HG03175 (cell line): ENCODE measurements around the gene SYCE3.
"Not testable (repeated sequence)": the region's sequence is repeated elsewhere in the genome, so short reads cannot be mapped to it uniquely, and the experiment has no call there.

ENCODE experiments used
- ATAC-seq: cut with Tn5 transposase; IDR thresholded peaks from one replicate; pipeline ENCODE4 v1.9.1; 2021; ENCODE audit warnings: mild to moderate bottlenecking, moderate library complexity; ENCODE audit not compliant: unreplicated experiment

The SYCE3 gene

GRCh38 chr22:50562523-50563412 is at the start of gene SYCE3:
Gene SYCE3, minus strand, starts transcription at chr22:50562919. Its CDS starts 6,514 bp downstream, at chr22:50556405.
- ATAC-seq = peak; percentile 91

GRCh38 chr22:50612168-50612527 is 49.4 kb upstream of the SYCE3 start:
- no peak for ATAC-seq

GRCh38 chr22:50611341-50612060 is 48.8 kb upstream of the SYCE3 start:
- no peak for ATAC-seq

- no peak for ATAC-seq
These were observed 47.9 kb upstream of the SYCE3 start for GRCh38 chr22:50610581-50610980.

- ATAC-seq = no peak
These were observed 47.3 kb upstream of the SYCE3 start for GRCh38 chr22:50610041-50610451.

- no peak for ATAC-seq
These were observed 46.9 kb upstream of the SYCE3 start for GRCh38 chr22:50609599-50609998.

GRCh38 chr22:50608996-50609395 is 46.3 kb upstream of the SYCE3 start:
- no peak for ATAC-seq

GRCh38 chr22:50608058-50608840 is 45.5 kb upstream of the SYCE3 start:
- not testable (repeated sequence) for ATAC-seq

GRCh38 chr22:50607659-50608020 is 44.9 kb upstream of the SYCE3 start:
- ATAC-seq = no peak

GRCh38 chr22:50606946-50607658 is 44.4 kb upstream of the SYCE3 start:
- ATAC-seq = no peak

- no peak for ATAC-seq
These were observed 43.6 kb upstream of the SYCE3 start for GRCh38 chr22:50606165-50606945.

GRCh38 chr22:50605613-50606074 is 42.9 kb upstream of the SYCE3 start:
- no peak for ATAC-seq

- ATAC-seq = no peak
These were observed 42.4 kb upstream of the SYCE3 start for GRCh38 chr22:50605002-50605612.

GRCh38 chr22:50604256-50605001 is 41.7 kb upstream of the SYCE3 start:
- no peak for ATAC-seq

- no peak for ATAC-seq
These were observed 41.0 kb upstream of the SYCE3 start for GRCh38 chr22:50603511-50604255.

GRCh38 chr22:50602338-50602700 is 39.6 kb upstream of the SYCE3 start:
- no peak for ATAC-seq

GRCh38 chr22:50601669-50602337 is 39.1 kb upstream of the SYCE3 start:
- ATAC-seq = no peak
